ENCODE measurements around the gene CSTF1. TPM values are rescaled to one million over a fixed set of nuclear protein-coding genes. Genes with fewer than 3 reads are reported as not detected.

Gene CSTF1
- total RNA-seq, 1 donor from 2014 or later, result 51.9 TPM

GRCh38 chr20:56381501-56381900 lies 10.9 kb upstream of the CSTF1 start:
- no peak overlapping the region for H3K27ac Mint-ChIP-seq (ENCODE audit: unreplicated experiment)
- no peak overlapping the region for H3K4me3 Mint-ChIP-seq
- H3K4me1 Mint-ChIP-seq, result no peaks in the 10 kb centered on the region
- TF ChIP-seq CTCF (conservative IDR thresholded peaks at IDR 0.05), result no peak
- no peaks in the 10 kb centered on the region for H3K9me3 Mint-ChIP-seq
- peaks cover 15% of the 10 kb centered on the region for H3K36me3 Mint-ChIP-seq (ENCODE audit: low read depth)
- DNase-seq (ENCODE audit: low read depth, low spot score), result no peak
- no peaks in the 10 kb centered on the region for H3K27me3 Mint-ChIP-seq (ENCODE audit: low read depth)

GRCh38 chr20:56382696-56383095 lies 9.7 kb upstream of the CSTF1 start:
- H3K27ac Mint-ChIP-seq (ENCODE audit: unreplicated experiment), result no peak overlapping the region
- H3K36me3 Mint-ChIP-seq (ENCODE audit: low read depth), result peaks cover 14% of the 10 kb centered on the region
- no peak for DNase-seq (ENCODE audit: low read depth, low spot score)
- no peak for TF ChIP-seq CTCF (conservative IDR thresholded peaks at IDR 0.05)
- no peaks in the 10 kb centered on the region for H3K9me3 Mint-ChIP-seq
- H3K27me3 Mint-ChIP-seq (ENCODE audit: low read depth), result no peaks in the 10 kb centered on the region
- no peak overlapping the region for H3K4me3 Mint-ChIP-seq
- no peaks in the 10 kb centered on the region for H3K4me1 Mint-ChIP-seq

- H3K27me3 Mint-ChIP-seq (ENCODE audit: low read depth), result no peaks in the 10 kb centered on the region
- TF ChIP-seq CTCF (conservative IDR thresholded peaks at IDR 0.05), result no peak
- no peak overlapping the region for H3K27ac Mint-ChIP-seq (ENCODE audit: unreplicated experiment)
- H3K36me3 Mint-ChIP-seq (ENCODE audit: low read depth), result peaks cover 13% of the 10 kb centered on the region
- no peaks in the 10 kb centered on the region for H3K4me1 Mint-ChIP-seq
- DNase-seq (ENCODE audit: low read depth, low spot score), result no peak
- no peaks in the 10 kb centered on the region for H3K9me3 Mint-ChIP-seq
- H3K4me3 Mint-ChIP-seq, result no peak overlapping the region
Observed at GRCh38 chr20:56383334-56383733, 9.1 kb upstream of the CSTF1 start.

GRCh38 chr20:56385130-56385529 lies 7.3 kb upstream of the CSTF1 start:
- H3K4me1 Mint-ChIP-seq, result peaks cover 14% of the 10 kb centered on the region
- TF ChIP-seq CTCF (conservative IDR thresholded peaks at IDR 0.05), result no peak
- H3K27ac Mint-ChIP-seq (ENCODE audit: unreplicated experiment), result no peak overlapping the region
- H3K4me3 Mint-ChIP-seq, result no peak overlapping the region
- H3K9me3 Mint-ChIP-seq, result no peaks in the 10 kb centered on the region
- H3K36me3 Mint-ChIP-seq (ENCODE audit: low read depth), result peaks cover 19% of the 10 kb centered on the region
- no peaks in the 10 kb centered on the region for H3K27me3 Mint-ChIP-seq (ENCODE audit: low read depth)
- no peak for DNase-seq (ENCODE audit: low read depth, low spot score)

- no peak for TF ChIP-seq CTCF (conservative IDR thresholded peaks at IDR 0.05)
- no peaks in the 10 kb centered on the region for H3K27me3 Mint-ChIP-seq (ENCODE audit: low read depth)
- no peaks in the 10 kb centered on the region for H3K9me3 Mint-ChIP-seq
- DNase-seq (ENCODE audit: low read depth, low spot score), result no peak
- H3K36me3 Mint-ChIP-seq (ENCODE audit: low read depth), result peaks cover 19% of the 10 kb centered on the region
- H3K4me3 Mint-ChIP-seq, result peak overlapping the region; percentile 60
- peaks cover 20% of the 10 kb centered on the region for H3K4me1 Mint-ChIP-seq
- no peak overlapping the region for H3K27ac Mint-ChIP-seq (ENCODE audit: unreplicated experiment)
Observed at GRCh38 chr20:56386219-56386618, 6.2 kb upstream of the CSTF1 start.

- TF ChIP-seq CTCF (conservative IDR thresholded peaks at IDR 0.05), result no peak
- H3K36me3 Mint-ChIP-seq (ENCODE audit: low read depth), result peaks cover 19% of the 10 kb centered on the region
- peak overlapping the region; percentile 88 for H3K27ac Mint-ChIP-seq (ENCODE audit: unreplicated experiment)
- no peaks in the 10 kb centered on the region for H3K27me3 Mint-ChIP-seq (ENCODE audit: low read depth)
- H3K4me3 Mint-ChIP-seq, result peak overlapping the region; percentile 33
- DNase-seq (ENCODE audit: low read depth, low spot score), result no peak
- H3K4me1 Mint-ChIP-seq, result peaks cover 31% of the 10 kb centered on the region
- no peaks in the 10 kb centered on the region for H3K9me3 Mint-ChIP-seq
Observed at GRCh38 chr20:56388882-56389281, 3.6 kb upstream of the CSTF1 start.

Measured in neural crest cell (in vitro differentiated cells).